Forelimb muscle (tissue), 1 donor: ENCODE results near the gene MRTFB. TPM values are rescaled to one million over a fixed set of nuclear protein-coding genes. Genes with fewer than 3 reads are reported as not detected.

Source experiments
- DNase-seq: peaks from one replicate; pipeline ENCODE4 v3.0.0-alpha.2; 2013; ENCODE audit warnings: low read depth
- polyA plus RNA-seq: library from polyadenylated mRNA; unstranded; fragments of 120-200 nt; gene quantifications from one replicate; pipeline ENCODE4 v1.2.1, GENCODE V29; 2013; ENCODE audit not compliant: insufficient read length

The MRTFB gene
- polyA plus RNA-seq, 1 donor: 20.1 TPM

GRCh38 chr16:14062261-14062660 lies 8.9 kb upstream of the MRTFB start:
- DNase-seq: no peak

GRCh38 chr16:14063618-14064581 lies 7.2 kb upstream of the MRTFB start:
- no peak for DNase-seq

- no peak for DNase-seq
These were observed 1.3 kb upstream of the MRTFB start for GRCh38 chr16:14069818-14070217.

- DNase-seq: no peak
These were observed 603 bp upstream of the MRTFB start for GRCh38 chr16:14070555-14070876.

- no peak for DNase-seq
These were observed 605 bp downstream of the MRTFB start for GRCh38 chr16:14071576-14072271.

GRCh38 chr16:14072360-14072759 lies 1.2 kb downstream of the MRTFB start:
- no peak for DNase-seq

GRCh38 chr16:14074544-14074943 lies 3.4 kb downstream of the MRTFB start:
- no peak for DNase-seq

GRCh38 chr16:14077918-14078317 lies 6.8 kb downstream of the MRTFB start:
- no peak for DNase-seq

DNA sequence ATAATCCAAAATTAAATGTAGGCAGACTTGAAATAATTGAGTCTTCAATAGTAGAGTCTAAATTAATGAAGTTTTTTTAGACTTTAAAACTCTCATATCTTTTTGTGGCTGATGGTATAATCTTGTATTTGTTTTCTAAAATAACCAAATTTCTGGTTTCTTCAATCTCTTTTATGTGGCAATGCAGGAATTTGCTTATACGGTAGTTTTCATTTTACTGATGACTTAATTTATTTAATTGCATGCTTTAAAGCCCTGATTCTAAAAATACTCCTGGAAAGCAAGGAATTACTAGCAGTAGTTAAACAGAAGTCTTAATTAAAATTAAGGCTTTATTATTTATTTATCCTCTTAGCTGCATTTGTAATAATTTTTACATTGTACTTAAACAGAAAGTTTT lies 15.4 kb downstream of the MRTFB start:
- no peak for DNase-seq

- no peak for DNase-seq
These were observed 16.1 kb downstream of the MRTFB start for GRCh38 chr16:14087181-14087580.

- no peak for DNase-seq
These were observed 16.6 kb downstream of the MRTFB start for GRCh38 chr16:14087590-14088154.

DNA sequence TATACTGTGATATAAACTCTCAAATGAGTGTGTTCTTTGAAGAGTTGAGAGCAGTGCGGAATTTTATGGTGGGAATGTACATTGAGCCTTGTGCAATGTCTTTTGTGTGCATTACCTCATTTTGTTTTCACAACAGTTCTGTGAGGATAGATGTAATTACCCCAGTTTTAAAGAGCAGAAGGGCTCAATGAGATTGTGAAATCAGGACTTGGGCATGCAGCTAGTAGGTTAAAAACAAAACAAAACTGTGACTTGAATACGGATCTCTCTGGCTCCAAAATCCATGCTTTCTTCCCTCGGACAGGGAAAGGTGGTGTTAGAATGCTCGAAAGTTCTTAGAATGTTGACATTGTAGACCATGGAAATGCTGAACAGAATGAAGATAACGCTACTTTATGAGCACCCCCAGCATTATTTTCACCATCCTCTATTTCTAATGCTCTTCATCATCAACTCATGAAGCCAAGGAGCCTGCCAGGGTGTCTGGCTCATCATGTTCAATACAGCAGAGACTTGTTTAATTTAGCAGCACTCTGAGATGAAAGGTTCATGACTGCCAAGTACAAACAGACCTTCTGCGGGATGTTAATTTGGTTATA lies 17.1 kb downstream of the MRTFB start:
- DNase-seq: no peak

- no peak for DNase-seq
These were observed 18.2 kb downstream of the MRTFB start for GRCh38 chr16:14089283-14089823.

DNA sequence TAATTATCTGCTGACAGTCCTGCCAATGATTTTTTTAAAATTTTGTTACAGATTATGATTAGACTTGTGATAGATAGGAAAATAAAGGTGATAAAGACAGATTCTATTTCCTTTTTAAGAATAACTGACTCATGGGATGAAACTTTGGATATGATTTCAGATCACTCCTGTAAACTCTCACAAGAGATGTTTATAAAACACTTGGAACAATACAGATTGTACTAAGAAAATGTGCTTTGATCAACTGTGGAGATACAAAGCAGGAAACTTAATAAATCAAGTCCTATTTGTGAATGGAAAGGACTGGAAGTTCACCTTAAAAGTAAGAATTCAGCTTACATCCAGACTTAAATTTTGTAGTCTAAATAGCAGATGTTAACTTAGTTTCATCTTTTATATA lies 21.4 kb downstream of the MRTFB start:
- DNase-seq: no peak

DNA sequence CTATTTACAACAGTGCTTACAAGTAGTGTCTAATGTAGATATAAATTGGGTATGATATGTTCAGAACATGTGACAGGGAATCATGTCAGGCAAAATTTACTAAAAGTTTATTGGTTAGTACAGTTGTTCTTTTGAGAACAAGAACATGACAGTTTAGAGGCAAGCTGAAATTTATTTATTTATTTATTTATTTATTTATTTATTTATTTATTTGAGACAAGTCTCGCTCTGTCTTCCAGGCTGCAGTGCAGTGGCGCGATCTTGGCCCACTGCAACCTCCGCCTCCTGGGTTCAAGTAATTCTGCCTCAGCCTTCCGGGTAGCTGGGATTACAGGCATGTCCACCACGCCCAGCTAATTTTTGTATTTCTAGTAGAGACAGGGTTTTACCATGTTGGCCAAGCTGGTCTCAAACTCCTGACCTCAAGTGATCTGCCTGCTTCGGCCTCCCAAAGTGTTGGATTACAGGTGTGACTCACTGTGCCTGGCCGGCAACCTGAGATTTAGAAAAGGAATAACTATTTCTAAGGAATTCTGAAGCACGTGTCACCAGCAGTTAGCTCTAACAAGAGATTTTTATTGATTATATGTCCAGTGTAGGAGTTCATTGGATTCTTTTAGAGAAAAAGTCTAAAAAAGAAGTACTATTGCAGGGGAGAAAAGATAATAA lies 24.9 kb downstream of the MRTFB start:
- DNase-seq: no peak

DNA sequence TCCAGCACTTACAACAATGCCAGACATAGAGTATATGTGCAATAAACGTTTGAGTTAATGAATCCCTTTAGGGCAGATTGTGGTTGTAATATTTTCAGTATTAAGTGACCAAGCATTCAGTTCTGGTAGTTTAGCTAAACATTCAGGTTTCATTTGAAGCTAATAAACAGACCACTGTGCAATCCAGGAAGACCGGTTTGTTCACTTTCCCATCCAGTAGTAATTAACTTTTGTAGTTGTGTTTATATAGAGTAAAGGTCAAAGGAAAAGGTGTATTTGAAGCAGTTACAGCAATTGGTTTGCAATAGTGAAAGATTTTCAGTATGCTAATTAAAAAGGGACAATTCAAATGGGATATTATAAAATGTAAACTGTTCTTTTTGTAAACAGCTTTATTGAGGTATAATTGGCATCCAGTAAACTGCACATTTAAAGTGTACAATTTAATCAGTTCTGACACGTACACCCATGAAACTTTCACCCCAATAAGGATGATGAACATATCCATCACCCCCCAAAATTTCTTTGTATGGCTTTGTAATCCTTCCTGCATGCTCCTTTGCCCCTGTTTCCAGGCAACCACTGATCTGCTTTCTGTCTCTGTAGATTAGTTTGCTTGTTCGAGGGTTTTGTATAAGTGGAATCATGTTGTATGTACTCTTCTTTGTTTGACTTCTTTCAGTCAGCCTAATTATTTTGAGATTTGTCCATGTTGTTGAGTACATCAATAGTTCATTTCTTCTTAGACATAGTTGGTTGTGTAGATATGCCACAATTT lies 26.3 kb downstream of the MRTFB start:
- DNase-seq: no peak

- DNase-seq: no peak
These were observed 27.0 kb downstream of the MRTFB start for GRCh38 chr16:14098081-14098480.

GRCh38 chr16:14100825-14101224 lies 29.7 kb downstream of the MRTFB start:
- DNase-seq: no peak

GRCh38 chr16:14101415-14101814 lies 30.3 kb downstream of the MRTFB start:
- no peak for DNase-seq

GRCh38 chr16:14102925-14103720 lies 32.0 kb downstream of the MRTFB start:
- DNase-seq: no peak
